GM19025 (cell line): ENCODE measurements around the gene MAST1.
"Not testable (repeated sequence)": the region's sequence is repeated elsewhere in the genome, so short reads cannot be mapped to it uniquely, and the experiment has no call there.

ENCODE experiments used
- ATAC-seq: cut with Tn5 transposase; IDR thresholded peaks from one replicate; pipeline ENCODE4 v1.9.1; 2021; ENCODE audit warnings: mild to moderate bottlenecking, low read depth, moderate library complexity; ENCODE audit not compliant: unreplicated experiment

MAST1 gene

DNA sequence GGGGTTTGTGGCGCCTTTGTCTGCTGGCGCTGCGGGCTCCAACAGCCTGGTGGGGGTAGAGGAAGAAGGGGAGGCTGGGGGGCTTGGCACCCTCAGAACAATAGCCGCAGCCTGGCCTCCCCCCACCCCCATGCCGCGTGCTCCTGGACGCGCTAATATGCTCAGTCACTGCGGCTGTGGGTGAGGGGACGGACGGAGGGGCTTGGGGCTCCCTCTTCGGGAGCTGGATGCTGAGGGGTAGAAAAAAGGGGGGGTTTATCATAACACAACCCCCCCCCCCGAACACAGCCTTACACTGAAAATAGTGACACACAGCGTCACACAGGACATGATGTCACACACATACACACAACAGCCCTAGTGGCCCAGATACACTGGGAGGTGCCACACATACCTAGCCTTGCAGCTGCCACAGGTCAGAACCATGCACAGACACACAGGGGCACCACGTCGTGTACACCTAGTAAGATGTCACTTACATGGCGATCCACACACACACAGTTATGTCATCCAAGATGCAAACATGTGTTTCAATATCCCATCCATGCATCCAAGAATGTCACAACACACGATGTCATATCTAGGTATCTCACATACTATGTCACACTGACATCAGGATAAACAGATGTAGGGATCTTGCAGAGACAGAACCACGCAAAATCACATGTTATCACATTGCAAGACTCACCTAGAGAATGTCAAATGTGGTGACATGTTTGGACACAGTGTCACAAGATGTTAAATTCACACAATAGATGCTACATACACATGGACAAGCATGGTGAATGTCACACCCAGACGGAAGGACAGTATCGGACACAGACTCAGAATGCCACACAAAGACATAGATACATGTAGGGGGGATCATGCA is 806 bp downstream of the MAST1 start:
- ATAC-seq = no peak

DNA sequence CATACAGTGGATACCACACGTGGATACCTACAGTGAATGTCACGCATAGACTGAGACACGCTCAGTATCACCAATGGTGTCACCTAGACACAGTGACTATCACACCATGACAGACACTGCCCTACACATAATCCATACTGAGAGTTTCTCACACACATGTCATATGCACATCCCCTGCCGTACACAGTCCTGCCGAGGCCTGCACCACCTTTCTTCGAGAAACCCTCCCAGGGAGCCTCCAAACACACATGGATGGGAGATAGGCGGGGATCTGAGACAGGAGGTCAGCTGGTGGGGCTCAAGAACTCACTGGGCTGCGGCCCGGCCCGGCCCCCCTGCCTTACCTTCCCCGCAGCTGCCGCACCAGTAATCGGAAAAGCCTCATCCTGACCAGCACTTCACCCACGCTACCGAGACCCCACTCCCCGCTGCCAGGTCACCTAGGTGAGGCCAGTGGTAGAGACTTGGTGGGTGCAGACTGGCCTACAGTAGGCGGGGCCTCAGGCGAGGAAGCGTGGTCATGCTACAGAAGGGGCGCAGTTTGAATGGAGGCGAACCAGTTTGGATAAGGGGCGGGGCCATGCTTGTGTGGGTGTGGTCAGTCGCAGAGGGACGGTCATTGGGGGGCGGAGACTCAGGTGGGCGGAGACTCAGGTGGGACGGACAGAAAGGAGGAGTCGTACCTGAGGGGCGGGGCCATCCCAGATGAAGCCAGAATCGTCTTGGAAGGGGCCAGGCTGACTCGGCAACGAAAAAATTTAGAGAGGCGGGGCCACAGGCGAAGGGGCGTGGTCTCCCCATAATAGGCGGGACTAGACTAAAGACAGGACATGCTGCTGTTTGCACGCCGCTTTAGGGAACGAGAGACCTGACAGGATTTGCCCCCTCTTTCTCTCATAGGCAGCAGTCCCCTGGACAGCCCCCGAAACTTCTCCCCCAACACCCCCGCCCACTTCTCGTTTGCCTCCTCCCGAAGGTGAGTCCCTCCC is 2.1 kb downstream of the MAST1 start:
- ATAC-seq = no peak

DNA sequence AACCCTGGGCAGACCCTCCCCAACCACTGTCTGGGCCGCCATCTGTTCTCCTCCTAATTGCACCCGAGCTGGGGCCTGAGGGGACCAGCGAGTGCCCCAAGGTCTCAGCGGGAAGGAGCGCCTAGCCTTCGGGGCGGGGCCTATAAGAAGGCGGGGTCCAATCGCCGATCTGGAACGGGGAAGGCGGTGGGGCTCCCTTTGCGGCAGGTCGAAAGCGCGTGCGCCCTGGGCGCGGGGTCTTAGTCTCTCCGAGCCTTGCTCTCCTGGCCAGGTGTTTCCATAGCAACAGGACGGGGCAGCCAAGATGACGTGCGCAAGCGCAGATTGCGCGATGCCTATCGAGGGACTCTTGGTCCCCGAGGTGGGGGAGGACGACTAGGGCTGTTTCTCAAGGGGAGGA is 2.8 kb downstream of the MAST1 start:
- ATAC-seq = no peak

GRCh38 chr19:12842511-12842910 is 4.2 kb downstream of the MAST1 start:
- ATAC-seq = no peak

DNA sequence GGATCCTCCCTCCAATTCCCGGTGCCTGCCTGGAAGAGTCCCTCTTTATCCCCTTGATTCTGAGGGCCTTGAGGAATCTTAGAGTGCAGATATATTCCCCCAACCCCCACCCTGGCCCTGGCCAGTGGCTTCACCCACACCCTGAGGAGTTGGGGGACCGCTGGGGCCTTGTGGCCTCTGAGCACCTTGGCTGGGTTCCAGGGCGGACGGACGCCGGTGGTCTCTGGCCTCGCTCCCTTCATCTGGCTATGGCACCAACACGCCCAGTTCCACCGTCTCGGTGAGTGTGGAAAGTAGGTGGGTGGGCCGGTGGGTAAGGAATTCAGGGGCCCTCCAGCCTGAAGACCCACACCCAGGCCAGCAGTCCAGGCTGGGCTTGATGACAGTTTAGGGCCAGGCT is 5.0 kb downstream of the MAST1 start:
- ATAC-seq = no peak

DNA sequence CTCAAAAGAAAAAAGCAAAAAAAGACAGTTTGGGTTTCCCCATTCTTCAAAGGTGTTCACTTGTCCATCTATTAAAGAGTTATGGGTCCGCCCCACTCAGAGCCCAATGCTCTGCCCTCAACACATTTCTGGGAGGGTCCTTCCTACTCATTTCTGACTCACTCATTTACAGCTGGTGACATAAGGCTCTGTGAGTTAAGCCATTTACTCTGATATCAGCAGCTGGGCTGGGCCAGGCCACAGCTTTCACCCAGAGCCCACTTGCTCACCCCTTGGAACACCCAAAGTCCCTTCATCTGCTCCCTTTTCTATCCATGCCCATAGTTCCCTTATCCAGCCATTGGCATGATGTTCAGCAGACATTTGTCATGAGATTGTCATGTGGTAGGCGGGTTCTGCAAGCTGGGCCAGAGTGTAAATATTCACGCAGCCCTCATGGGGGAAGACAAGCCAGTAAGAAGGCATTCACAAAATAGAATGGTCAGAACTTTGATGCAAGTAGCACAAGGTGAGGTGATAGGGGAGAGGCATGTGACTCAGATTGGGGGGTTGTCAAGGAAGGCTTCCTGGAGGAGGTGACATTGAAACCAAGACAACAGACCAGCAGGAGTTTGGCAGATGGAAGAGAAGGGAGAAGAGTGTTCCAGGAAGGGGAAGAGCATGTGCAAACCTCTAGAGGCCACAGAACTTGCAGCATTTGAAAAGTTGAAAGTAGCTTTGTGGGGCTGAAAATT is 5.9 kb downstream of the MAST1 start:
- ATAC-seq = no peak

- not testable (repeated sequence) for ATAC-seq
Observed at GRCh38 chr19:12846613-12847012, 8.3 kb downstream of the MAST1 start.

DNA sequence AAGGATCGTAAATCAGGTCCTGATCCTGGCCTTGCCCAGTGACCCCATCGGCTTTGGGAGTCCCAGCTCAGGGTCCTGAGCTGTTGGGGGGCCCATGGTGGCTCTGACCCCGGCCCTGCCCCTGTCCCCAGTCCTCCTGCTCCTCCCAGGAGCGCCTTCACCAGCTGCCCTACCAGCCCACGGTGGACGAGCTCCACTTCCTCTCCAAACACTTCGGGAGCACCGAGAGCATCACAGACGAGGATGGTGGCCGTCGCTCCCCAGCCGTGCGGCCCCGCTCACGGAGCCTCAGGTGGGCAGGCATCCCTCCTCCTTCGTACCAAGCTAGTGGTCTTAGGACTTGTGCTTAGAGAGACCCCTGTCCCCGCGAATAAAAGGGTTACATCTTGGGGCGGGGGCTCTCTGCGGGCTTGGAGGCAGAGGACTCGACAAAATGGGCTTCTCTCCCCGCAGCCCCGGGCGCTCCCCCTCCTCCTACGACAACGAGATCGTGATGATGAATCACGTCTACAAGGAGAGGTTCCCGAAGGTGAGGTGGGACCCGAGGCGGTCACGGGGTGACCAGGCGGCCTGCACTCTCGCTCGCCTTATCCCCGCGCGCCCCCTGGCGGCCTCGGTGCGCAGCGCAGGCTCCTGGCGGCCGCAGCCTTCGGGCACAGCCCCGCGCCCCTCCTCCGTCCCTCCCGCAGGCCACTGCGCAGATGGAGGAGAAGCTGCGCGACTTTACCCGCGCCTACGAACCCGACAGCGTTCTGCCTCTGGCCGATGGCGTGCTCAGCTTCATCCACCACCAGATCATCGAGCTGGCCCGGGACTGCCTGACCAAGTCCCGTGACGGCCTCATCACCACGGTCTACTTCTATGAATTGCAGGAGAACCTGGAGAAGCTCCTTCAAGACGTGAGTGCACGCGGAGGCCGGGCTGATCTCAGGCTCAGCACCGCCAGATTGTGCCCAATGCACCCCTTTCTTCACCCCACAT is 9.1 kb downstream of the MAST1 start:
- ATAC-seq = no peak

DNA sequence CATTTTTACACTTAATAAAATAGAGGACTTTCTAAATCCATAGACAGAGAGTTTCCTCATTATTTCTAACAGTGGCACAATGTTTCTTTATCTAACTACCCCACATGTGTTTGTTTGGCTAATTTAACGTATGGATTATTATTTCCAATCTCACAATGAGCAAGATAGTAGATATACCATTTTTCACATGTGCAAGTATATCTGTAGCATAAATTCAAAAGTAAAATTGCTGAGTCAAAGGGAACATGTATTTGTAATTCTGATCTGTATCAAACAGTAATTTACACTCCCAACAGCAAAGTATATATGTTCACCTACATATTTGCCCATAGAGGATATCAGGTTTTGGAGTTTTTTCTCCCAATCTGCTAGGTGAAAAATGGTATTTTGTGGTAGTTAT is 18.3 kb downstream of the MAST1 start:
- ATAC-seq = no peak

DNA sequence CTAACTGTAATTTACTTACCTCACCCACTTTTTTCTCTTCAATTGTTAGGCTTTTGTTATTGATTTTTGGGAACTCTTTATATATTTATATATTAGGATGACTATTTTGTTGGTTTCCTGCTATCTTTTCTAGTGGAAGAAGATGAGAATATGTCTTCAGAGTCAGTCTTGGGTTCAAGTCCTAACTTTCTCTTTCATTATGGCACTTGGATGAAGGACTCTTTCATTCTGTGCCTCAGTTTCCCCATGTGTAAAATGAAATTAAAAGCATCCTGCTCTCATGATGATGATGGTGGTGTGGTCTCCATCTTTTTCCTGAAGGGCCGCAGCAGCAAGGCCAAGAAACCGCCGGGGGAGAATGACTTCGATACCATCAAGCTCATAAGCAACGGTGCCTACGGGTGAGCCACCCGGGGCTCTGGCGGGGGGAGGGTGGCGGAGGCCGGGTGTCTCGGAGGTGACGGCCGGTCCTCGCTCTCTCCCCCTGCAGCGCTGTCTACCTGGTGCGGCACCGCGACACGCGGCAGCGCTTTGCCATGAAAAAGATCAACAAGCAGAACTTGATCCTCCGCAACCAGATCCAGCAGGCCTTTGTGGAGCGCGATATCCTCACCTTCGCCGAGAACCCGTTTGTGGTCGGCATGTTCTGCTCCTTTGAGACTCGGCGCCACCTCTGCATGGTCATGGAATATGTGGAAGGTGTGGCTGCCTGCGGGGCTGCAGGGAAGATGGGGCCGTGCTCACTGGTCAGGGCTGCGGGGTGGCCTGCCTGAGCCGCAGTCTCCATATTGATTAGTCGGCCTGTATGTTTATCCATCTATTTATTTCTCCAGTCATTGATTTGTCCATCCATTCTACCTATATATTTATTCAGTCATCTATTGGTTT is 20.0 kb downstream of the MAST1 start:
- ATAC-seq = no peak

GRCh38 chr19:12859546-12859945 is 21.2 kb downstream of the MAST1 start:
- ATAC-seq = no peak

DNA sequence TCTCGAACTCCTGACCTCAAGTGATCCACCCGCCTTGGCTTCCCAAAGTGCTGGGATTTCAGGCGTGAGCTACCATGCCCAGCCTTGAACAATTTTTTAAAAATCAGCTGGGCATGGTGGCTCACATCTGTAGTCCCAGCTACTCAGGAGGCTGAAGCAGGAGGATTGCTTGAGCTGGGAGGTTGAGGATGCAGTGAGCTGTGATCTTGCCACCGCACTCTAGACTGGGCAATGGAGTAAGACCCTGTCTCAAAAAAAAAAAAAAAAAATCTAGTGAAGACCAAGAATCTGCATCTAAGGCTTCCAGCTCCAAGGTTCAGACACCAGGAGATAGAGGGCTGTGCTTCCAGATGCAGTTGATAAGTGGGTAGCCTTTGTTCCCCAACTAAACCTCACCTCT is 25.8 kb downstream of the MAST1 start:
- no peak for ATAC-seq

GRCh38 chr19:12864721-12865715 is 26.7 kb downstream of the MAST1 start:
- no peak for ATAC-seq

GRCh38 chr19:12865746-12866415 is 27.6 kb downstream of the MAST1 start:
- ATAC-seq = no peak

DNA sequence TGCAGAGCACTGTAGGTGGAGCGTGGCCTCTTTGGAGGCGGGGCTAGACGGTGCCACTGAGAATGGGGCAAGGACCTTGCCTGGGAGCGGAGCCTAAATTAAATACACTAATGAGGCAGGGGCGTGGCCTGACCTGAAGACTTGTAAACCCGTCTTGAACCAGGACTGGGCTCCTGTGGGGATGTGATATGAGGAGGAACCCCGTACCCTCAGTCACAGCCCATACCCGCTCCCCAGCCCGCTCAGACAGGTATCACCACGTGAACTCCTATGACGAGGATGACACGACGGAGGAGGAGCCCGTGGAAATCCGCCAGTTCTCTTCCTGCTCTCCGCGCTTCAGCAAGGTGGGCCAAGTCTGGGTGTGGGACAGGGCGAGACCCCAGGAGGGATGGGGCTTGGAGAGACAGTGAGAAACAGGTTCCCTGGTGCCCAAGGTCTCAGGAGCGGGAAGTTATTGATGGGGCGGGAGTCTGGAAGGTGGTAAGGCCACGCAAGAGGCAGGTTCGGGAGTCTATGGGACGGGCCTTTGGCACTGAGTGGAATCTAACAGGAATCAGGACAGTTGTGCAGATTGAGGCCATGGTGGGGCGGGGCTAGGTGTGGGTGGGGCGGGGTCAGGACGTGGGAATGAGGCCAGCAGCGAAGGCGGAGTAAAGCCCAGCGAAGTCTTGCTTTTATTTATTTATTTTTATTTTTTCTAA is 28.3 kb downstream of the MAST1 start:
- no peak for ATAC-seq
